Peyer's patch (tissue), 4 donors: ENCODE measurements around the gene LIMCH1. TPM values are rescaled to one million over a fixed set of nuclear protein-coding genes. Genes with fewer than 3 reads are reported as not detected.

ENCODE experiments used
- DNase-seq, 3 donors: peaks; one replicate each; pipeline ENCODE4 v3.0.0-alpha.2; 2017 to 2019
- H3K27ac ChIP-seq, 4 donors: fragments of 200-600 bp; sonication (generic); one replicate each; pipeline ENCODE4 v1.5.1; 2016 to 2019
- H3K27me3 ChIP-seq, 2 donors: fragments of 200-600 bp; sonication (generic); one replicate each; pipeline ENCODE4 v1.5.1; 2019
- H3K36me3 ChIP-seq, 3 donors: fragments of 200-600 bp; sonication (generic); one replicate each; pipeline ENCODE4 v1.5.1; 2016 to 2019
- H3K4me1 ChIP-seq, 4 donors: fragments of 200-600 bp; sonication (generic); one replicate each; pipeline ENCODE4 v1.5.1; 2016 to 2019
- H3K4me3 ChIP-seq, 4 donors: fragments of 200-600 bp; sonication (generic); 1 replicate in 3 of 4; 2 replicates in 1 of 4; pipeline ENCODE4 v1.5.1; 2016 to 2019; ENCODE audit warnings: mild to moderate bottlenecking in 1 of 4
- H3K9me3 ChIP-seq, 4 donors: fragments of 200-600 bp; sonication (generic); one replicate each; pipeline ENCODE4 v1.5.1; 2016 to 2019; ENCODE audit warnings: mild to moderate bottlenecking in 1 of 4
- CTCF ChIP-seq, 6 experiments: fragments of 450-650 bp in 4 of 6; fragments of 200-600 bp in 2 of 6; sonication (generic) in 1 of 6; IDR thresholded peaks; one replicate each; pipeline ENCODE4 v1.5.1; 2017 to 2019; ENCODE audit warnings: antibody characterized with exemption in 6 of 6, mild to moderate bottlenecking in 3 of 6, moderate library complexity in 1 of 6
- POLR2A ChIP-seq, 2 donors: fragments of 450-650 bp; IDR thresholded peaks; one replicate each; pipeline ENCODE4 v1.5.1; 2017; ENCODE audit warnings: antibody characterized with exemption in 2 of 2, mild to moderate bottlenecking in 2 of 2, moderate library complexity in 2 of 2
- total RNA-seq, 4 donors: library from RNA; depleted of rRNA; stranded (reverse); fragments of >200 nt; gene quantifications; one replicate each; pipeline ENCODE4 v1.1.0, GENCODE V29; 2016

The LIMCH1 gene
- total RNA-seq, 4 donors from 2014 or later, result 11.1 to 56.9 (median 20.4) TPM

GRCh38 chr4:41611124-41611838 is 73.3 kb downstream of the LIMCH1 start:
- Histone ChIP-seq H3K27me3 (no peaks in the 10 kb centered on the region), H3K4me3 (no peak overlapping the region), H3K27ac (no peak overlapping the region), H3K36me3 (no peaks in the 10 kb centered on the region), H3K9me3 (no peaks in the 10 kb centered on the region), H3K4me1 (peaks cover 0 to 19% (median 2%) of the 10 kb centered on the region in 4 donors)
- DNase-seq, result no peak
- TF ChIP-seq POLR2A (IDR thresholded peaks at IDR 0.05), result no peak
- TF ChIP-seq CTCF (IDR thresholded peaks at IDR 0.05), result no peak

GRCh38 chr4:41611881-41612871 is 74.2 kb downstream of the LIMCH1 start:
- Histone ChIP-seq H3K27ac (peak overlapping the region in 2 of 4 donors; percentile 9 to 55), H3K4me3 (peak overlapping the region in 1 of 4 donors; percentile 6), H3K27me3 (no peaks in the 10 kb centered on the region), H3K4me1 (peaks cover 0 to 19% (median 2%) of the 10 kb centered on the region in 4 donors), H3K9me3 (no peaks in the 10 kb centered on the region), H3K36me3 (no peaks in the 10 kb centered on the region)
- no peak for DNase-seq
- no peak for TF ChIP-seq POLR2A (IDR thresholded peaks at IDR 0.05)
- TF ChIP-seq CTCF (IDR thresholded peaks at IDR 0.05), result no peak

- Histone ChIP-seq H3K36me3 (no peaks in the 10 kb centered on the region), H3K27ac (no peak overlapping the region), H3K9me3 (no peaks in the 10 kb centered on the region), H3K4me1 (peaks cover 0 to 19% (median 2%) of the 10 kb centered on the region in 4 donors), H3K4me3 (peak overlapping the region in 1 of 4 donors; percentile 5), H3K27me3 (no peaks in the 10 kb centered on the region)
- no peak for TF ChIP-seq POLR2A (IDR thresholded peaks at IDR 0.05)
- no peak for TF ChIP-seq CTCF (IDR thresholded peaks at IDR 0.05)
- DNase-seq, result no peak
Observed at GRCh38 chr4:41613386-41613785, 75.4 kb downstream of the LIMCH1 start.

GRCh38 chr4:41613821-41614220 is 75.9 kb downstream of the LIMCH1 start:
- Histone ChIP-seq H3K36me3 (no peaks in the 10 kb centered on the region), H3K27me3 (no peaks in the 10 kb centered on the region), H3K4me1 (peaks cover 0 to 19% (median 2%) of the 10 kb centered on the region in 4 donors), H3K4me3 (peak overlapping the region in 1 of 4 donors; percentile 5), H3K27ac (no peak overlapping the region), H3K9me3 (no peaks in the 10 kb centered on the region)
- no peak for TF ChIP-seq POLR2A (IDR thresholded peaks at IDR 0.05)
- no peak for TF ChIP-seq CTCF (IDR thresholded peaks at IDR 0.05)
- DNase-seq, result no peak

GRCh38 chr4:41614519-41614918 is 76.6 kb downstream of the LIMCH1 start:
- Histone ChIP-seq H3K27me3 (no peaks in the 10 kb centered on the region), H3K27ac (no peak overlapping the region), H3K4me3 (no peak overlapping the region), H3K4me1 (peaks cover 0 to 19% (median 2%) of the 10 kb centered on the region in 4 donors), H3K9me3 (no peaks in the 10 kb centered on the region), H3K36me3 (peaks cover 0 to 5% (median 0%) of the 10 kb centered on the region in 3 donors)
- DNase-seq, result no peak
- TF ChIP-seq CTCF (IDR thresholded peaks at IDR 0.05), result no peak
- TF ChIP-seq POLR2A (IDR thresholded peaks at IDR 0.05), result no peak
